NCI-H128 (cell line): ENCODE data around the gene RRP7A.
"Not testable (repeated sequence)": the region's sequence is repeated elsewhere in the genome, so short reads cannot be mapped to it uniquely, and the experiment has no call there.

ENCODE experiments used
- DNase-seq: peaks from one replicate; lab custom pipeline; 2025; ENCODE audit not compliant: unreplicated experiment; lab: John Stamatoyannopoulos, UW

The RRP7A gene

DNA sequence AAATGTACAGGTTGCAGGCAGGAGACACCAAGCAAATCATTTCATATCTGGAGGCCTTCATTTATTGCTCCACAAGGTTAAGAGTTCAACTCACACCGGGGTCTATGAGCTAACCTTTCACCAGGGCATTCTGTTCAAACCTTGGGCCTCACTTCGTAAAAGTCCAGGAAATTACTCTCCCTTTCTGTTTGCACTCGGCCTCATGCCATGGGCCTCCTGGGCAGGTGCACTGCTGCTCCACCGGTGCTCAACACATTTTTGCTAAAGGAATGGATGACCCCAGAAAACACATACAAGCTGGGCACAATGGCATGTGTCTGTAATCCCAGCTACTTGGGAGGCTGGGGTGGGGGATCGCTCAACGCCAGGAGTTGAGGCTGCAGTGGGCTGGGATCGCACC is 16.6 kb upstream of the RRP7A start:
- no peak for DNase-seq

DNA sequence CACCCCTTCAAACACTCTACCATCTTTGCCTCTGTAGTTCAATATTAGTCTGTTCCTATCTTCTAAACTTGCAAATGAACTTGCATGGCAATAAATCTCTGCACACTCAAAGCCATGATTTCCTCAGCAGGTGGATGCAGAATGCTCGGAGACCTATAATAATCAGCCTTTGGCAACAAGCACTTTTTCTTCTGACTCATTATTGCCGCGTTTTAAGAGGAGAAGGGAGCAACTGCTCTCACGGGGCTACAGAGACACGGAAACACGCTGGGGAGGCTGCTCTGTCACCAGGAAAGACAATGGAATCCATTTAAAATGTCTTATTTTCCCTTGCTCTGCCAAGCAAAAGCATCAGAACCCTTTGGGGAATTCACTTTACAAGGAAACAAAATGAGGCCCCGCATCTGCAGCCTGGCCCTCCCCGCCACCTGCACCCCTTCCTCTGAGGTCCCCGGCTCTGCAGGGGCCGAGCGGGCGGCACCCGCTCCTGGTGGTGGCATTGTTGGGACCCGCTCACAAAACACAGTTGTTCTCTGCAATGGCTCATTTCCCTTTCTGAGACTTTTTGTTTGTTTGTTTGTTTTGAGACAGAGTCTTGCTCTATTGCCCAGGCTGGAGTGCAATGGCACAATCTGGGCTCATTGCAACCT is 15.6 kb upstream of the RRP7A start:
- DNase-seq: not testable (repeated sequence)

DNA sequence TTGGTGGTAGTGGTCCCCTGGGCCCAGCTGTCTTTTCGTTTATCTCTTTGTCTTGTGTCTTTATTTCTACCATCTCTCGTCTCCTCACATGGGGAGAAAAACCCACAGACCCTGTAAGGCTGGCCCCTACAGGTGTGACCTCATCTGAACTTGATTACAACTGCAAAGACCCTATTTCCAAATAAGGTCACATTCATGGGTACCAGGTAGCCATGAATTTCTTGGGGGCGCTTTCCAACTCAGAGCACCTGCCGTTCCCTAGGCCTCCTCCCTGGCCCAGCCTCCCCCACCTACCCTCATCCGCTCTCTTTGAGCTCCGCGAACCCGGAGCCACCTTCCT is 14.0 kb upstream of the RRP7A start:
- DNase-seq: no peak

DNA sequence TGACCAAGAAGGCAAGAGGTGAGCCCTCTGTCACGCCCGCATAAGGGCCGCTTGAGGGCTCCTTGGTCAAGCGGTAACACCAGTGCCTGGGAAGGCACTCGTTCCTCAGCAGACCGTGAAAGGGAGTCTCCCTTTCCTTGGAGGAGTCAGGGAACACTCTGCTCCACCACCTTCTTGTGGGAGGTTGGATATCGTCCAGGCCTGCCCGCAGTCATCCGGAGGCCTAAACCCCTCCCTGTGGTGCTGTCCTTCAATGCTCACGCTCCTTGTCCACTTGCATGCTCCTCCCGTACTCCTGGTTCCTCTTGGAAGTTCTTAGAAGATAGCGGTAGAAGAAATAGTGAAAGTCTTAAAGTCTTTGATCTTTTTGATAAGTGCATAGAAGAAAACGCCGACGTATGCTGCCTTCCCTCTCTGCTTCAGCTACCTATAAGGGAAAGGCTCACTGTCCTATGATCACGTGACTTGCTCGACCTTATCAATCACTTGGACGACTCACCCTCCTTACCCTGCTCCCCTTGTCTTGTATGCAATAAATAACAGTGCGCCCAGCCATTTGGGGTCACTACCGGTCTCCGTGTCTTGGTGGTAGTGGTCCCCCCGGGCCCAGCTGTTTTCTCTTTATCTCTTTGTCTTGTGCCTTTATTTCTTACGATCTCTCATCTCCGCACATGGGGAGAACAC is 11.9 kb upstream of the RRP7A start:
- not testable (repeated sequence) for DNase-seq

DNA sequence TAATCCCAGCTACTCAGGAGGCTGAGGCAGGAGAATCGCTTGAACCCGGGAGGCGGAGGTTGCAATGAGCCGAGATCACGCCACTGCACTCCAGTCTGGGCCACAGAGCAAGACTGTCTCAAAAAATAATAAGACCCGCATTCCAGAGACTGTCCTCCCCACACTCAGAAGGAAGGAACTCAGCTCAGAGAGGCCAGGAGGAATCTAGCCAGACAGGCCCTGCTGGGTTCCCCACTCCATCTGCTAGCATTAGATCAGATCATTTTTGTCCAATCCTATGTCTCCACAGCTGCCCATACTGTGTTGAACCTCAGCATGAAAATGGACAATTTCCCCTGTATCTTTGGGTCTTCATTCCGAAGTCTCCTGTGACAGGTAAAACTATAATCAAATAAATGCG is 9.8 kb upstream of the RRP7A start:
- not testable (repeated sequence) for DNase-seq

DNA sequence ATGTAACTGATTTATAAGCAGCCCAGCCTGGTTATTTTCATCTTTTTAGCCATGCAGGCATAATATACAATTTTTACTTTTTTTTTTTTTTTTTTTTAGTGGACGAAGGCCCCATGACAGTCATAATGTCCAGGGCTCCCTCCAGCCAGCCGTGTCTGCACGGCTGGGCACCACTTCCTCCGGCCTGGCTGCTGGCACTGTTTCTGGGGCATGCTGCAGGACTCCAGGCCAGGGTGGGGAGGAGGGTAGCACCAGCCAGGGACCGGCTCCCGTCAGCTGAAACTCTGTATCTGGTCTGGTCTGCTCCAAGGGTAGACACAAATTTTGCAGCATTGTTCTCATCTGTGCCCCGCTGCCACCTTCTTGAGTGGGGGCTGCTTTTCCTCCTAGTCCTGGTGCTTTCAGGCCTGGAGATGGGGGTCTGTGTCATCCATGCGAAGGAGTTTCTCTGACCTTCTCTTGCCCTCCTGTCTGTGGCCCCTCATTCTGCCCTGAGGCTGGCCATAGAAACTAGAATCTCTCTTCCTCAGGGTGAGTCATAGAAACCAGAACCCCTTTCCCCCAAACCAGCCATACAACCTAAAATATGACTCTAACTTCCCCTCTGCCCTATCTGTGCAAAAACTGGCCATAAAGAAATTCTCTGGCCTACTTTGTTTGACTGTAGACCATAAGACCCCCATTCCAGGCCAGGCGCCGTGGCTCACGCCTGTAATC is 9.2 kb upstream of the RRP7A start:
- no peak for DNase-seq

DNA sequence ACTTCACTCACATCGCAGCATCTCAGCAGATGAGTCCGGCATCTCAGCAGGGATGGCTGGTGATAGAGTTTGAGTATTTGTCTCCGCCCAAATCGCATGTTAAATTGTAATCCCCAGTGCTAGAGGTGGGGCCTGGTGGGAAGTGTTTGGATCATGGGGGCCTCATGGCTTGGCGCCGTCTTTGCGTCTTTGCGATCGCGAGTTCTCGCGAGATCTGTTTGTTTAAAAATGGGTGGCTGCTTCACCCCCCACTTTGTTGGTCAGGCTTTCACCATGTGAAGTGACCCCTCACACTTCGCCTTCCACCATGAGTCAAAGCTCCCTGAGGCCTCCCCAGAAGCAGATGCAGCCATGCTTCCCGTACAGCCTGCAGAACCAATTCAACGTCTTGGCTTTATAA is 3.0 kb upstream of the RRP7A start:
- DNase-seq: no peak

DNA sequence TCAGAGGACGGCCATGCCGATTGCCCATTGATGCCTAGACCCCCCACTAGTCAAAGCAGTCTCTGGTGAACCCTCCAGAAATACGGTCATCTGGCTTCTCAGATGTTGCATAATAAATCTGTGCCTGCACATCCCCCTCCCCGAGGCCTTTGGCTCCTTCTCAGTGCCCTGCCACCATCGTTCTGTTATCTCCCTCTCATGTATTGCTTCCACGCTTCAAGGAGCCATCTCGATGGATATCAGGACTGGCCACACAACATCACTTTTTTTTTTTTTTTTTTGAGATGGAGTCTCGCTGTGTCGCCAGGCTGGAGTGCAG is 1.6 kb upstream of the RRP7A start:
- DNase-seq: no peak

DNA sequence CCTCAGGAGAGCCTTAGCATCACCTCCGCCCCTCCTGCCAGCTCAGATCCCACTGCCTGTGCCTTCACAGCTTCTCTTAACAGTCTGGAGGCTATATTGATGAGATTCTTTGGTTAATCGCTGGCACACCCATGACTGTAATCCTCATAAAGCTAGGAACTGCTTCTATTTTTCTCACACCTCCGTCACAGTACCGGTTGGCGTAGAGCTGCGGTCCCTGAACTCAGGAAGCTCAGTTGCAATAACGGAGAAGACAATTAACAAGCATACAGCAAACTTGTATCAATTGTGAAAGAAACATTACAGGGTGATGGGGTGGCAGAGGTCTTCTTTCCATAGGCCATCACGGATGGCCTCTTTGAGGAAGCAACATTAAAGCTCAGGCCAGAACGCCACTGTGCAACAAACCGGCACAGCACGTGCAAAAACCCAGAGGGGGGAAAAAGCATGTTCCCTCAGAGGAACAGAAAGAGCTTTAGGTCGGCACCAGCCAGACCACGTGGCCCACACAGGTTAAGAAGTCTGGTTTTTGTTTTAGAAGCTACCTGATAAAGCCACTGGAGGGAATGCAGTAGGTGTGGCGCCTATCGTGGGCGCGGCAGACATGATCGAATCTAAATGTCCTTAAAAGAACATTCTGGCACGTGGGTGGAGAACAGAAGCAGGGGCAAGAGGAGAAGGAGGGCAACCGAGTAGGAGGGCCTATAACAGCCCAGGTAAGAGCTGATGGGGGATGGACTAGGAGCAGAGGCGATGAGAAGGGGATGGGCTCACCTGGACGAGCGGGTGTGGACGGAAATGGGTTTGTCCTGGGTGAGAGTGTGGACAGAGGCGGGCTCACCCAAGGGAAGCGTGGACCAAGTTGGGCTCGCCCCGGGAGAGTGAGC is 715 bp downstream of the RRP7A start:
- DNase-seq: not testable (repeated sequence)

DNA sequence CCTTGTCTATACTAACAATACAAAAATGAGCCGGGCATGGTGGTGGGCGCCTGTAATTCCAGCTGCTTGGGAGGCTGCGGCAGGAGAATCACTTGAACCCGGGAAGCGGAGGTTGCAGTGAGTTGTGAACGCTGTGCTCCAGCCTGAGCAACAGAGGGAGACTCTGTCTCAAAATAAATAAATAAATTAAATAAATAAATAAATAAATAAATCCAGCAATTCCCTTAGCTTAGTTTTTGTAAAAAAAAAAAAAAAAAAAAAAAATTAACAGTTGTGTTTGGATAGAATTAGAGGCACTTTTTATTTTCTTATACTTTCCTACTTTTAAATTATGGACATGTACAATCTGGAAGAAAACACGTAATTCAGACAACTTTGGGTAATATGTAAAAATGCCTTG is 2.5 kb downstream of the RRP7A start:
- not testable (repeated sequence) for DNase-seq

DNA sequence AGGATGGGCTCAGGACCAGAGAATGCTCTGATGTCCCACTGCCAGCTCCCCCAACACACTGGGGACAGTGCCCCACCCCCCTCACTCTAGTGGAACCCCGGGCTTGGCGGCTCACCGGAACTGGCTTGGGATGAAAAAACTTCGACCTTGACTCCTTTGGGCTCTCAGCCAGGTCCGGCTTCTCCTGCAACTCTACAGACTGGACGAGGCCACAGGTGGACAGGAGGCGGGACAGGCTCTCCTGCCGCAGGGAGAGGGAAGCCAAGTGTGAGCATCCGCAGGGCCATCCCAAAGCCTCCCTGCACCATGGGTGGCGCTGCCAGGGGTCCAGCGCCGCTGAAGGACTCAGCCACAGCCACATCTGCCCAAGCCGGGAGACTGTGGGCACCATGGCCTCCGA is 3.7 kb downstream of the RRP7A start:
- no peak for DNase-seq

DNA sequence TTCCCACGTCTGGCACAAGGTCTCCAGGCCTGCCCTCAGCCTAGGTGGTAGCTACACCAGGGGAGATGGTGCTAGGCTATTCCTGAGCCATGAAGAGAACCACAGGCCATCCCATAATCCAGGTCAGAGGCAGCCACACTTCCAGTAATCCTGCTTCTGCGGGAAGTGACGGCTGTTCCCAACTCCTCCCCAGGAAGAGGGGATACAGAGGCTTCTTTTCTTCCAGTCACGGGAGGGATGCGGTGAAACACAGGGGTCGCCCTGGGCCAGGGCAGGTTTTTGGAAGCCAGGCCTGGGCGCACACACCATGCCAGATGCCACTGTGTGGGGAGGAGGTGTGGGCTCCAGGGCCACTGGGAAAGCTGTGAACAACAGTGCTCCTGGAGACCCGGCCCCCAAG is 4.3 kb downstream of the RRP7A start:
- DNase-seq: not testable (repeated sequence)

DNA sequence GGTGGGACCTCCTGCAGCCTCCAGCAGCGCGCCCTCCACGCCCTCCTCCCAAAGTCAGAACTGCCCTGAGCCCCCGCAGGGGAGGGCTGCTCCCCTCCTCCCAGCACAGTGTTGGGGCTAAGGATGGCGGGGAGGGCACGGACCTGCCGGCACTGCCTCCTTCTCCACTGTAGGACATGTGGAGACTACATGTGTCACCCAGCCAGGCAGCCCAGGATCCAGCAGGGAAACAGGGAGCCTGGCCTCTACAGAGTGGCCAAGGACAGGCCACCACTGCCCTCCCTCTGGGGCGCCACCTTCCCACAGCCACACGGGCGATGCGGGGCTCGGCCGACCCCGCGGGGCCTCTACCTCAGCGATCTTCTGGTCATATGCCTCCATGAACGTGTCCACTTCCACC is 5.3 kb downstream of the RRP7A start:
- not testable (repeated sequence) for DNase-seq

DNA sequence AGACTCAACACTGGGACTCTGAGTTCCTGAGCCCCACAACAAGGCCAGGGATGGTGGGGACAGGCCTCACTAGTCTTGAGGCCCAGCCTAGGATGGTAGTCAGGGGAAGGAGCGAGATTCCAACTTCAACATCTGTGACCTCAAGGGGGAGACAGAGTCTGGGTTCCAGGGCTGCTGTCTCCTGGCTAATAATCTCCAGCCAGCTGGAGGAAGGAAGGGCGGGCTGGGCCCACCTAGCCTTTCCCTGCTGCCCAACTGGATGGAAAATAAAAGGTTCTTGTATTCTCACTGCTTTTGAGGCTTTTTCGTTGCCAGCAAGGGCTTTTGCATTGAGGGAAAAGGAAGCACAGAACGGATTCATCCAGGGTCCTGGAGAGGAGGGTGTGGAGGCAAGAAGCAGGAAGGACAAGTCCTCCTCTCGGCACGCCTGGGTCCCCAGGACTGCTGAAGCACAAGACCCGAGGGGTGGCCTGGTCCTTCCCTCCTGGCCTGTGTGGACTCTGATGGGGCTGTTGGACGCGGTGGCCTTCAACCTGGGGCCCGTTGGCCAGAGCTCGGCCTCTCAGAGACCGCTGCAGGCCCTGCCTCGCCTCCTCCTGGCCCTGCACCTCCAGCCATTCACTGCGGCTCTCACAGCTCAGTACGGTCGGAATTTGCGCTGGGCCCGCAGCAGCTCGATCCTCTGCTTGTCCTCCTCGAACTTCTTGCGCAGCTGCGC is 7.2 kb downstream of the RRP7A start:
- not testable (repeated sequence) for DNase-seq

DNA sequence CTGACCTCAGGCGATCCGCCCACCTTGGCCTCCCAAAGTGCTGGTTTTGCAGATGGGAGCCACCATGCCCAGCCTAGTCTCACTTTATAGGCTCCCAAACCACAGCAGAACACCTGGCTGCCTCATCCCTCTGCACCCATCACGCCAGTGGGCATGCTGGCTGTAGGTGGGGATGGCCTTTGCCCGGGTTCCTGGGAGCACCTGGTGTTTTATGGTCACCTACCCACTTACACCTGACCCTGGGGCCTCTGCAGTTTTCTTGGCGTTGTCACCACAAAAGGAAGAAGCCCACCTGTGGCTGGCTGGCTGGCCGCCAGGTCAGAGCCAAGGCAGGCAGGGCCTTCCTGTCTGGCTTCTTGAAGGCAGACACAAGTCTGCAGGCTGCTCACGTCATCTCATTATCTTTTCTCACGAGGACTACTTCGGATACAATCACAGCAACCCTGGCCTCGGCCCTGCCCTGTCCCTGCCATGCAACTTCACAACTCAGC is 8.2 kb downstream of the RRP7A start:
- no peak for DNase-seq

DNA sequence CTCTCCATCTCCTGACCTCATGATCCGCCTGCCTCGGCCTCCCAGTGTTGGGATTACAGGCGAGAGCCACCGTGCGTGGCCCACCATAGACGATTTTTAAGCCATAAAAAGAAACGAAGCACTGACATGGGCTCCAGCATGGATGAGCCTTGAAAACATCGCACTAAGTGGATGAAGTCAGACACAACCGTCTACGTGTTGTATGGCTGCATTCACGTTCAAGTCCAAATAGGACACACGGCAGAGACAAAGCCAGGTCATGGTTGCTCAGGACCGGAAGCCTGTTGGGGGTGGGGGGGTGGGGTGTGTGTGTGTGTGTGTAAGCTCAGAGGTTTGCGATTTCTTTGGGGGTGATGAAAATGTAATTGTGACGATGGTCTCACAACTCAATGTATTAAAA is 10.0 kb downstream of the RRP7A start:
- DNase-seq: no peak

DNA sequence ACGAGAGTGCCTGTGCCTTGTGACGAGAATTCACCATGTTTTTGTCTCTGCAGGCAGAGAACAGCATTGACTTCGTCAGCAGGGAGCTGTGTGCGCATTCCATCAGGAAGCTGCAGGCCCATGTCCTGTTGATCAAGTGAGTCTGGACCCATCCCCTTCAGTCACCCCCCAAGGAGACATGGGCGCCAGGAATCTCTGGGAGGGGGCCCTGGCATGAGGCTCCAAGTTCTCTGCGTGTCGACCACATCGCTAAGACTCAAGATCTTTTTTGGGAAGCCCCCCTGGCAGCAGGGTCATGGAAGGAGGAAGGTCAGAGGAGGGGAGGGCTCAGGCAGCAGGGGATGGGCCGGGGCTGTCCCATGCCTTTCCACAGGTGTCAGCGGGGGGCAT is 10.6 kb downstream of the RRP7A start:
- DNase-seq: not testable (repeated sequence)

DNA sequence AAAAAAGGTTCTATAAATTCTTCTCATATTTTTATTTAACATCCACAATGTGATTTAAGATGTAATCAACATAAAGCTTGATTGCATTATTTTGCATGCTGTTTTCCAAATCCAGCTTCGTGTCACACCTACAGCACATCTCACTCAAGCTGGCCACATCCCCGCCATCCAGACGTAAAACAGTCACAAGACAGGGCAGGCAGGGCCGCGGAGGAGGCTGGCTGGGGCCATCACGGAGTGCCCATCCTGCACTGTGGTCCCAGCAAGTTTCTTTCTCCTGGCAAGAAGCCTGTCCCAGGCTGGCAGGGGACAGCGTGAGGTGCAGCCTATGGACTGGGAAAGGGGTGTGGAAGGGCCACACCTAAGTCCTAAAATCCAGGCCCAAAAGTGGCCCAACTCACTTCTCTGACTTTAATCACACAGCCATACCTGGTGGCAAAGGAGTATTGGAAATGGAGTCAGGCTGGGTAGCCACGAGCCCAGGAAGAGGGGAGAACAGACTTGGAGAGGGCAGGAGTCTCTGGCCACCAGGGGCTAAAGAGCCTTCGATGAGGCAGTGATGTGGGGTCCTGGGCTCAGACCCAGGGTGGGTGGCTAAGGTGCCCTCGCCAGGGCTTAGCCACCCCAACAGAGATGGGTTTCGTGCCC is 11.1 kb downstream of the RRP7A start:
- not testable (repeated sequence) for DNase-seq

DNA sequence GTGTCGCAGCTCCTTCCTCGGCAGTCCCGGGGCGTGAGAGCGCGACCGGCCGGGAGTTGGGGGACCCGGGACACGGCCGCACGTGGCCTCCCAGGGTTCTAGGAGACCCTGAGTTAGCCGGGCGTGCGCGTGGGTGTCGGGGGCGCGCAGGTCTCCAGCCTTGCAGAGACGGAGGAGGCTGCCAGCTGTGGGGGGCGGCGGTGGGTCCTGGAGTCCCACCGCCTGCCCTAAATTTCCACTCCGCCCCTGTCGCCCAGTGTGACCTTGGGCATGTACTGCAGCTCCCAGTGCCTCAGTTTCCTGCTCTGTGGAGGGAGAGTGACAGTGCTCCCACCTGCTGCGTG is 18.8 kb downstream of the RRP7A start:
- DNase-seq: no peak

DNA sequence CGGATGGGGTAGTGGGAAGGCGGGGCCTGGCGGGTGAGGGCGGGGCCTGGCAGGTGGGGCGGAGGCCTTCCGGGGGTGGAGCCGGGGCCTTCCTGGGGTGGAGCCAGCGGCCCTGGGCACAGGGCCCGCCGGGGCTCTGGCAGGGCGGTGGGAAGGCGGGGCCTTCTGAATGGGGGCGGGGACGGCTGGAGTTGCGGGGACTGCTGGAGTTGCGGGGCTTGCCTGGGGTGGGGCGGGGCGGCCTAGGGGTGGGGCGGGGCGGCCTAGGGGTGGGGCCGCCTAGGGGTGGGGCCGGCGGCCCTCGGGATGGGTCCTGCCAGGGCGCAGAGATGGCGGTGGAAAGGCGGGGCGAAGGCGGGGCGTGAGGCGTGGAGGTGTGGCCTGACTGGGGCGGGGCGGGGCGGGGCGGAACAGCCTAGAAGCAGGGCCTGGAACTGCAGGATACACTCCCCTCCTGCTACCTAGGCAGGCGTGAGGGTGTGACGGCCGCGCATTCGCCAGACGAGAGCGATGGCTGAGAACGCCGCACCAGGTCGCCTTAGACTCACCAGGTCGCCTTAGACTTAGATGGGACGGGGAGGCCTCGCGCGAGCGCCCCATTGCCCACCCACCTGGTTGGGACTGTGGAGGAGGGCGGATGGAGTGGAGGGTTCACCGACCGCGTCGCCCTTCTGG is 19.3 kb downstream of the RRP7A start:
- DNase-seq: no peak
